OCI-LY1 (cell line): Measurements from ENCODE around the gene RUSC2.

ENCODE experiments used
- EZH2 ChIP-seq: fragments of 200-600 bp; sonication (generic), shearing (Covaris generic); IDR thresholded peaks from 2 replicates; pipeline ENCODE4 v1.8.0; 2017; ENCODE audit warnings: borderline replicate concordance, mixed run types, mild to moderate bottlenecking, antibody characterized with exemption, low read length, moderate library complexity, mixed read lengths
- TF ChIP-seq, protein P1 (sequence below): fragments of 200-600 bp; sonication (generic), shearing (Covaris generic); IDR thresholded peaks from 2 replicates; pipeline ENCODE4 v1.5.1; 2017; ENCODE audit warnings: mild to moderate bottlenecking, antibody characterized with exemption, low read length, moderate library complexity, mixed read lengths

DNA sequence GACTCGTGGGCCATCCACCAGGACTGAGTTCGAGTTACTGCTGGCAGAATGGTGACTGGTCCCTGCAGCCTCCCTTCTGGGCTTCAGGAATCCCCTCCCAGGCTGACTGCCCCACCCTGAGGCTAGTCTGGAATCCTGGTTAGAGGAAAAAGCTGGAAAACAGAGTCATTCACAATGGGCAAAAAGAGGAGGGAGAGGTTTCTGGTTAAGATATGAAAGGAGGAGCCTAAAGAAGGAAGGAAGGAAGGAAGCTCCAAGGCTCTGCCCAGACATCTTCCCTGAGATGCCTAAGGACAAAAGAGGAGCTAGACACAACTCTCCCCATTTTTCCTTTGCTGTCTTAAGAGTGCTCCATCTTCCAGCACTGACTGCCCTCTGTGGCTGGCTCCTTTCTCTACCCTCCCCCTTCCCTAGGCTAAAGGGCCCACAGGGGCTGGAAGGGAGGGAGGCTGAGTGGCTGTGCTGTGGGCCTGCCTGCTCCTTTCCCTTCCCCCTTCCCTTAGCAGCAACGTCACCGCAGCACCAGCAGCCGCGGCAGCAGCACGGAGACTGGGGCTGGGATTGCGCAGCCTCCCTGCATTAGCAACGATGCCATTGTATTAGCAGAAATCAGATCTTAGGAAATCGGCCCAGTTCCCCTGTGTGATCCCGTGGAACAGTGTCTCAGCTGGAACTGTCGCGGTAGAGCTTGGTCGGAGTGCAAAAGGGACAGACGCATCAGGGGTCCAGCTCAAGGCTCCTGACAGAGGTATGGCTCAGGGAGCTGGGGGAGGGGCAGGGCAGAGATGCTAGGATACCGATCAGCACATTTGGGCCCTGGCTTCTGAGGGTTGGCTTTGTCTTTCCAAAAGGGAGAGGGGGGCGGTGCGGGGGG is 48.7 kb downstream of the RUSC2 start:
- TF ChIP-seq, protein P1, sequence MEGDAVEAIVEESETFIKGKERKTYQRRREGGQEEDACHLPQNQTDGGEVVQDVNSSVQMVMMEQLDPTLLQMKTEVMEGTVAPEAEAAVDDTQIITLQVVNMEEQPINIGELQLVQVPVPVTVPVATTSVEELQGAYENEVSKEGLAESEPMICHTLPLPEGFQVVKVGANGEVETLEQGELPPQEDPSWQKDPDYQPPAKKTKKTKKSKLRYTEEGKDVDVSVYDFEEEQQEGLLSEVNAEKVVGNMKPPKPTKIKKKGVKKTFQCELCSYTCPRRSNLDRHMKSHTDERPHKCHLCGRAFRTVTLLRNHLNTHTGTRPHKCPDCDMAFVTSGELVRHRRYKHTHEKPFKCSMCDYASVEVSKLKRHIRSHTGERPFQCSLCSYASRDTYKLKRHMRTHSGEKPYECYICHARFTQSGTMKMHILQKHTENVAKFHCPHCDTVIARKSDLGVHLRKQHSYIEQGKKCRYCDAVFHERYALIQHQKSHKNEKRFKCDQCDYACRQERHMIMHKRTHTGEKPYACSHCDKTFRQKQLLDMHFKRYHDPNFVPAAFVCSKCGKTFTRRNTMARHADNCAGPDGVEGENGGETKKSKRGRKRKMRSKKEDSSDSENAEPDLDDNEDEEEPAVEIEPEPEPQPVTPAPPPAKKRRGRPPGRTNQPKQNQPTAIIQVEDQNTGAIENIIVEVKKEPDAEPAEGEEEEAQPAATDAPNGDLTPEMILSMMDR, result no peak
- TF ChIP-seq EZH2, result no peak
